H1 (cell line): ENCODE results near the gene CTSL. TPM values are rescaled to one million over a fixed set of nuclear protein-coding genes. Genes with fewer than 3 reads are reported as not detected.

ENCODE experiments used
- BCL11A ChIP-seq, 2 experiments: IDR thresholded peaks; one replicate each; pipeline ENCODE4 v1.6.1; 2011; ENCODE audit warnings: low read depth in 2 of 2, low read length in 2 of 2, mild to moderate bottlenecking in 2 of 2
- CHD7 ChIP-seq: fragments of 300-600 bp; sonication (generic); IDR thresholded peaks from 2 replicates; pipeline ENCODE4 v1.7.1; 2012; ENCODE audit warnings: low read length, moderate library complexity, mild to moderate bottlenecking, inconsistent platforms; ENCODE audit not compliant: insufficient replicate concordance
- EGR1 ChIP-seq: IDR thresholded peaks from 2 replicates; pipeline ENCODE4 v1.6.1; 2011; ENCODE audit warnings: low read depth, low read length, borderline replicate concordance
- HDAC6 ChIP-seq: IDR thresholded peaks from one replicate; pipeline ENCODE4 v1.7.1; 2012; ENCODE audit warnings: low read depth, mild to moderate bottlenecking, inconsistent platforms, low read length, moderate library complexity
- JUND ChIP-seq: IDR thresholded peaks from 2 replicates; pipeline ENCODE4 v1.6.1; 2011; ENCODE audit warnings: mild to moderate bottlenecking, improper control_type of control experiment, low read length
- MAX ChIP-seq: IDR thresholded peaks from 2 replicates; pipeline ENCODE4 v1.6.1; 2012; ENCODE audit warnings: inconsistent platforms
- RFX5 ChIP-seq: IDR thresholded peaks from 2 replicates; pipeline ENCODE4 v1.6.1; 2011; ENCODE audit warnings: low read depth, low read length, improper control_type of control experiment, borderline replicate concordance
- TAF7 ChIP-seq: optimal IDR thresholded peaks from 2 replicates; pipeline ENCODE3; 2011; ENCODE audit warnings: low read depth, mild to moderate bottlenecking, inconsistent platforms, low read length, moderate library complexity, borderline replicate concordance
- TCF12 ChIP-seq: IDR thresholded peaks from 2 replicates; pipeline ENCODE4 v1.6.1; 2011; ENCODE audit warnings: low read depth, mild to moderate bottlenecking, low read length
- TEAD4 ChIP-seq: IDR thresholded peaks from 2 replicates; pipeline ENCODE4 v1.6.1; 2012; ENCODE audit warnings: low read depth, low read length, inconsistent platforms, mixed read lengths
- ZNF274 ChIP-seq: IDR thresholded peaks from 2 replicates; pipeline ENCODE4 v1.7.0; 2012; ENCODE audit warnings: low read length, borderline replicate concordance; ENCODE audit errors: extremely low read depth
- polyA plus RNA-seq, 7 experiments: library from polyadenylated mRNA; depleted of rRNA in 3 of 7; stranded (reverse) in 5 of 7; unstranded in 2 of 7; fragments of >200 nt in 5 of 7; fragments of 200-250 nt in 2 of 7; gene quantifications; 1 replicate in 5 of 7; 2 replicates in 1 of 7; 4 replicates in 1 of 7; pipeline versions ENCODE4 v1.2.1 to v1.2.3, GENCODE V29; 2011 to 2013; ENCODE audit warnings: missing spikeins in 2 of 7, mixed read lengths in 2 of 7
- total RNA-seq: library from RNA; stranded (reverse); fragmentation: NEBNext Ultra II Directional; extraction: Animal tissue kit (Norgen Biotek cat#: 25700); gene quantifications from 2 replicates; pipeline ENCODE4 v1.2.1, GENCODE V29; 2021

CTSL gene
- total and polyA plus RNA-seq, 2 of the 8 experiments (the other 6 are each of a cell fraction or from before 2014, with no cell fraction given): 34.2 to 38.2 TPM

- TF ChIP-seq CHD7 (no peak), TAF7 (no peak), MAX (no peak), HDAC6 (no peak), ZNF274 (no peak), TCF12 (no peak), BCL11A (IDR thresholded peaks at IDR 0.05; ENCODE audit: low read depth in 2 of 2, low read length in 2 of 2) (no peak), EGR1 (no peak), TEAD4 (no peak), JUND (no peak), RFX5 (no peak)
These were observed 19.7 kb upstream of the CTSL start (continued) for GRCh38 chr9:87706066-87706739.
